Measurements from ENCODE around the gene LACC1.

The LACC1 gene

DNA sequence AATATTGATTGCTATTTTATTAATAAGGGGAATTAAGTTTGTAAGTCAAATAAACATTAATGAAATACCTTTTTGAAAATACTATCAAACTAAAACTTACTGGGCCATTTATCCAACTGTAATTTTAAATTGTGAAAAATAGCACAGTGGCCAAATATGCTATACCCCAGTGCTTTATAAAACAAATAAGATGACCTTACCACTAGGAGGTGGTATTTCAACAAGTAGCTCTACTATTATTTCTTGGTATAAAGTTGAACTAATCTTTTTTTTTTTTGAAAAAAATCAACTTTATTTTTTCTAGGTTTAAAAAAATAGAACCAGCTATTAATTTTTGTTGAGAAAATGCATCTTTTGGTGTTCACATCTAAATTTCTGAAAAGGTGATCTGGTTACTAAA, 14.7 kb downstream of the LACC1 start:
- DNase-seq: no peak

DNA sequence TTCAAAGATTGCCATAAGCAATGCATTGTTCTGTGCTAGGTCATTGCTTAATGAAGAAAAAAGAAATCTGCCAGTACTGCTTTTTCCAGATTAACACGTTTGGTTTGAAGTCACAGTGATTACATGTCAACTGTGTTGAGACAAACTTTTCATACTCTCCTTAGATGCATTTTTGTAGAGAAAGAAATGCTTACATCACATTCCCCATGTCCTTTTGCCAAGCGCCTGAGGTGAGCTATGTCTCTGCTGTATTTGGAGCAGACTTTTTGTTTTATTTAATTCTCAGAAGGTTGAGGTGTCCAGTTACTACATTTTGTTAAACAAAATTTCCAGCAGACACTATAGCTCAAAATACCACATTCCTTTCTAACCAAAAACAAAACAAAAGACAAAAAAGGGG, 16.2 kb downstream of the LACC1 start:
- no peak for DNase-seq

DNA sequence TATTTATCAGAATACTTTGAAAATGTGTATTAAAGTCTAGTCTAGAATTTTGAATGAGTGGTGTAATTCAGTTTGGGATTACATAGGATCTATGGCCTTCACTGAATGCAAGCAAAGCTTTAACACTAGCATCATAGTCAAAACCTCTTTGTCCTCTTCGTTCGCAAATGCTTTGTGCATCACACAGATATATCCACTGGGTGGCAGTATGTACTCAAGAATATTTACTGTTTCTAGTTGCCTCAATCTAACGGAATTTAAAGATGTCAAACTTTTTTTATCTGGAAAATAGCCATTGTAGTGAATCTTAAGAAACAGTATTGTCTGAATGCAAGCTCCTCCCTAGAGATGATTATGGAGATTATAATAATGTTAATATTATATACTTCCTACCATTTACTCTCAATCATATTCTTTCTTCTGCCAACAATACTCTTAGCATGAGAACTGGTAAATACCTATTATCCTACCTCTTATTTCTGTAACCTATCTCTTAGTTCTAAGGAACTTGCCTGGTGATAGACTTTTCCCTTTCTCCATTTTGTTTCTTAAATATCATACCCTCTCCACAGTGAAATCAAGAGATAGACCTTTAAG, 25.8 kb downstream of the LACC1 start:
- peak; percentile 84 for DNase-seq

DNA sequence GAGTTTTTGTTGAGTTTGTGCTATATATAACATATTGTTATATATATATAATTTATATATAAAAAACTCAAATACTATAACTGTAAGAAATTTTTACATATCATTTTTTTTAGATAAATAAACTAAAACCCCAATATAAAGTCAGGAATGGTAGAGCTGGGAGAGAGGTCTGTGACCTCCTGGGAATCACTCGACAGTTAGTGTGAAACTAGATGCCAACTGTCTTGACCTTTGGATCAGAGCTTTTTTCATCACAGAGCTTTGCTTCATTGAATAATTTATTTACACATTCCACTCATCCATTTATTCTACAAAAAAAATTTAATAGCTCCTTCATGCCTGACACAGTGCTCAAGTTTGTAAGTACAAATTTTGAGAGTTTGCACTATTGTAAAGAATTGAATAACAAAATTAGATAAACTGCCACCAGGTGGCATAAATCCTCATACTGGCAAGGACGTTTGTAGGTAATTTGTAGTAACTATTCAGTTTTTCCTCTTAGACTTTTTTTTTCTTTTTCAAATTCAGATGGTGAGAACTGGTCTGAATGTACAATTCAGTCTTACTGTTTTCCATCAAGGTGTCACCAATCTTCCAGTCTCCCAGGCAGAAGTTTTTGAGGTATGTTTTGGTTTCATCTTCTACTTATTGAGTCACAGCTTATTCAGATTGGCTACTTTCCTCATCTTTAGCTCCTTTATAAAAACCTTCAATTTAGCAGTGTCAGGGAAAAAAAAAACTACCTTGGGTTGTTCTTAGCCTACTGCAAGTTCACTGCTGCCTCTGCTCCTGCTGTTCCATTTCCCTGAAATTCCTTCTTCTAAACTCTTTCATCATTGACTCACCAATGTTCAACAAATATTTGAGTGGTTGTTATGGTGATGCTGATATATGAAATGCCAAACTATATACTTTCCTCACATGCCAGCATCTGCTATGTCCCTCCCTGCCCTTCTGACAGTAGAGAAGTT, 28.7 kb downstream of the LACC1 start:
- peak; percentile 32 for DNase-seq

DNA sequence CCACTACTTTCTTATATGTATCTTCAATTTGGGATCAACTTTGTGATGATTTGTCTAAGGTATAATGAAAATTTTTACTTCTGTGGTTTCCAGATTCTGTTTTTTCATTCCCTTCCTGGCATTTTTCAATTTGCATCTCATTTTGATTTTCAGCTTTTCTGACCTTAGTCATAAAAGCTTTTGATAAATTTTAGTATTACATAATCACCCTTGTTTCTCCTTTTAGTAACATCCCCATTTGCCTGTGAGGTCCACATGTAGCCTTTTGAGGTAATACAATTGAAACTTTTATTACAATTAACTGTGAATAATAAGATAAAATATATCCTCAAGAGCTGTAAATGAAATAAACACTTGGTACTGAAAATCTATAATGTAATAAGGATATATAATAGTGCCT, 31.2 kb downstream of the LACC1 start:
- DNase-seq: no peak

DNA sequence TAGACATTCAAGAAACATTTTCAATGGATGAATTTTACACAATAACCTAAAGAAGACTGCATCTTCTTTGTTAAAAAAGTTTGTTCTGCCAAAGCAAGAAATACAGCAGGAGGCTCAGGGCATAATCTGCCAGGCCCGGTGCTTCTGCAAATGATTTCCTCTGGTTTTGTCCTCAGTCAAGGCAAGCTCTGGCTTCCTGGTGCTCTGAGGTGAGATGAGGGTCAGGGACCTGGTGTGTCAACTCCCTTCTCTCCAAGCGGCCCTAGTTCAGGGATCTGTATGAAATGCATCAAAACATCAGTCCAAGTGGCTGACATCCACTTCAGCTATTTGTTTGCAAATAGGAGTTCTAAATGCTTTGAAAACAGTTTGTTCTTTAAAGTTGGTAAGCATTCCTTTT, 31.6 kb downstream of the LACC1 start:
- no peak for DNase-seq

DNA sequence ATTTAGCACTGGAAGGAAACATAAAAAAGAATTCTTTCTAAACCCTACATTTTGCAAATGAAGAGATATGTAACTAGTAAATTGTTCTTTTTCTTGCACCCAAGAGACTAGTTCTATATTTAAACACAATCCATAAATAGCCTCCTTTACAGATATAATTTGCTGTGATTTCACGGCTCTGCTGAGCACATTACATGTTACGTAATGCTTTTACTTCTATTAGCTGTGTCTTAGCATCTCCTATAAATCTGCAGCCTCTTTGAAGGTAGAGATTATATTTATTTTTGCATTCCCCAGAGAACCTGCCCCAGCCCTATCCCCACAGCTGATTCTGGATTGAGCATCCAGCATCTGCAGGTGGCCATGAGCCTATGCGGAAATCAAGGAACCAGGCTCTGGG, 32.2 kb downstream of the LACC1 start:
- DNase-seq: no peak

DNA sequence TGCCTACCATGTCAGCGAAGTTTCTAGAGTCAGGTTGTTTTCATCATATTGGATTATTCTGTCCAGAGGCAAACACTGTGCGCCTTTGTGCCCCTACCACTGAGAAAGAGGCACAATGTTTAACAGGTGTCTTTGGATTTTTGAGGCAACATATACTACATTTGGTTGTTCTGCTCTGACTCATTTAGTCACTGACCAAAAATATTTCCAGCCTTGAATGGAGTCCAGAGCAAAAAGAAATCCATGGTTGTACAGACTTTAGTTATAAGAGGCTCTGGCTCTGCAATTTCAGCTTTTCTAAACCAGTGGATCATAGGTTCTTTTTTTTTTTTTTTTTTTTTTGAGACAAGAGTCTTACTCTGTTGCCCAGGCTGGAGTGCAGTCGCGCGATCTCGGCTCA, 35.7 kb downstream of the LACC1 start:
- no peak for DNase-seq

DNA sequence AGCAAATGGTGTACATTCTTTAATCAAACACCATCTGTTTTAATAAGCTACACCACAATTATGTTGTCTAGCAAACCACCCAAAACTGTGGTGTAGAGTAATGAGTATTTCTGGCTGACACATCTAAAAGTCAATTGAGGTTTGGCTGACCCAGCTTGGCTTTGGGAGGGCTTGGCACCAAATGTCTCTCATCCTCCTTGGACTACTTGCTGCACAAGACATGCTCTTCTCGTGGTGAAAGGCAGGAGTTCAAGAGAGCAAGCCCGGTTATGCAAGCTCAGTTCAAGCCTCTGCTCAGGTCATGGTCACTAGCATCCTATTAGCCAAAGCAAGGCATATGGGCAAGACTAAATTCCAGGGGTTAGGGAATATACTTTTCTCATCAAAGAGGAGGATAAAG, 37.1 kb downstream of the LACC1 start:
- DNase-seq: no peak

DNA sequence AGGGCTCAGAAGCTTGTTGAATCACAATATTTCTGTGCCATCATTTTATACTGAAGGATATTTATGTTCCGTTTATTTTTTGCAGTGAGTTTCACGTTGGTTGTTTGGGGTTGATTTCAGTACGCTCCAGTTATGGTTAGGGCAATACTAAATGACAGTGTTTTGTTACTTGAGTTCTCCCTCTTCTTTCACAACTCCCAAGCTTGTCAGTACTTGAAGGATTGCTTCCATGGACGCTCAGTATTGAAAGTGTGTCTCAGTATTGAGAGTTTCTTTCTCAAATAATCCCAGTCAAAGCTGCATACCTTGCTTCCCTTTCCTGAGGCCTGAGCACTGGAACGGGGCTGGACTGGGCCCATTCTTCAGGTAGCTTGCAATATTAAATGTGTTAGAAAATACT, 38.9 kb downstream of the LACC1 start:
- DNase-seq: no peak

DNA sequence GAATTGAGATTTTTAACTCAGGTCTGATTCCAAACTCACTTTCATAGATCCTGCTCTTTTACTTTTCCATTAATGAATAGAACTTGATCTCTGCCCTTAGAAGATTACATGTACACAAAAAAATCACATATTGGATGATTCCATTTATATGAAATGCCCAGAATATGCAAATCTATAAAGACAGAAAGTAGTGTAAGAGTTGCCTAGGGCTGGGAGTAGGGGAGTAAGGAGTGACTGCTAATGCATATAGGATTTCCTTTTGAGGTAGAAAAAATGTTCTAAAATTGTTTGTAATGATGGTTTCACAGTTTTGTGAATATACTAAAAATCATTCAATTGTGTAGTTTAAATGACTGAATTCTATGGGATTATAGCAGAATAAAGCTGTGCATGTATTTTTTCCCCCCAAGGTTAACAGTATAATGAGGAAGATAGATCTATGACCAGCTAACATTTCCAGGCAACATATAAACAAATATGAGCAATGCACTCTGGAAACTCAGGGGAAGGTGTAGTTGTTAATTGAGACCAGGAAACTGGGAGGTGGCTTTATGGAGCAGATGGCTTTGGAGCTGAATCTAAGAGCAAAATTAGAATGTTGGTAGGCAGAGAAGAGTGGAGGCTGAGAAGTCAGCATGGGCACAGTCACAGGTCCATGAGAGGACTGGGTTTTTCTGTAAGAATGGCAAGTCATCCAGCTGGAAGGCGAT, 41.4 kb downstream of the LACC1 start:
- DNase-seq: no peak

DNA sequence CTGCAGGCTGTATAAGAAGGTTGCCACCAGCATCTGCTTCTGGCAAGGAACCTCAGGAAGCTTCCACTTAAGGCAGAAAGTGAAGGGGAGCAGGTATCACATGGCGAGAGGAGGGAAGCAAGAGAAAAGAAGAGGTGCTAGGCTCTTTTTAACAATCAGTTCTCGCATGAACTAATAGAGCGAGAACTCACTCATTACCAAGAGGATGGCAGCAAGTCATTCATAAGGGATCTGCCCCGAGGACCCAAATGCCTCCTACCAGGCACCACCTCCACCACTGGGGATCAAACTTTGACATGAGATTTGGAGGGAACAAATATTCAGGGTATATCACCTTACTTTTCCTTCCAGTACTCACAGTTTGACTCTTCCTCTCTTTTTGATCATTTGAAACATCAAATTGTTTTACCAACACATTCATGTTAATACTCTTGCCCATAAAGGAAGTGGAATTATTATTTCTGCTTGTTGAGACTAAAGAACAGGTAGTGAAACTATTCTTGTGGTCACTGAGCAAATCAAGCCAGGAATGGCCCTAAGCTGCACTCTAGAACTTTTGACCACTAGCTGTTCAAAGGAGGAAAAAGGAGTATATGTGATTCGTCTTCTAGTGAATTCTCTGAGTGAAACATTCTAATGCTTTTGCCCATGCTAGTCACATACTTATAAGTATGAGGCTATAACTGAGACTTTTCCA, 45.0 kb downstream of the LACC1 start:
- DNase-seq: no peak

DNA sequence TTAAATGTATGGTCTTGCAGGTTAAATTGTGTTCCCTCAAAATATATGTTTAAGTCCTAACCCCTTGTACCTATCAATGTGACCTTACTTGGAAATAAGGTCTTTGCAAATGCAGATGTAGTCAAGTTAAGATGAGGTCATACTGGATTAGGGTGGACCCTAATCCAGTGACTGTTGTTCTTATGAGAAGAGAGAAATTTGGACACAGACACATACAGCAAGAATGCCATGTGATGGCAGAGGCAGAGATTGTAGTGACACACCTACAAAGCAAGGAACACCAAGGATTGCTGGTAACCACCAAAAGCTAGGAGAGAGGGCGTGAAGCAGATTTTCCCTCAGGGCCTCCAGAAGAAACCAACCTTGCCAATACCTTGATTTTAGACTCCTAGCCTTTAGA, 50.2 kb downstream of the LACC1 start:
- DNase-seq: no peak

DNA sequence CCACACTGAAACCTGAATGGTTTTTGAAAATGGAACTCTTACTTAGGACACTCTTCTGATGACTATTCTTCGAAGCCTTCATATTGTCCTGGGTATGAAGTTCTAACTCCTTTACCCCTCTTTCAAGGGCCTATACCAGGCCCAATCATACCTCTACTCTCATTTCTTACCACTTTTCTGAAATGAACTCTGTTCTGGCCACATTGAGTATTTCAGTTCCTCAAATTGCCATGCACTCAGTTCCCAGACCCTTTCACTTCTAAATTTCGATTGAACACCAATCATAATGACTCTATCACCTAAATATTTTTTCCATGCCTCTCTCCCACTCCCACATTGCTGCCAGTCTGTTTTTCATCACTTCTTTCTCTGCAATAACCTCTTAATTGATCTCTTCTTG, 53.7 kb downstream of the LACC1 start:
- no peak for DNase-seq

DNA sequence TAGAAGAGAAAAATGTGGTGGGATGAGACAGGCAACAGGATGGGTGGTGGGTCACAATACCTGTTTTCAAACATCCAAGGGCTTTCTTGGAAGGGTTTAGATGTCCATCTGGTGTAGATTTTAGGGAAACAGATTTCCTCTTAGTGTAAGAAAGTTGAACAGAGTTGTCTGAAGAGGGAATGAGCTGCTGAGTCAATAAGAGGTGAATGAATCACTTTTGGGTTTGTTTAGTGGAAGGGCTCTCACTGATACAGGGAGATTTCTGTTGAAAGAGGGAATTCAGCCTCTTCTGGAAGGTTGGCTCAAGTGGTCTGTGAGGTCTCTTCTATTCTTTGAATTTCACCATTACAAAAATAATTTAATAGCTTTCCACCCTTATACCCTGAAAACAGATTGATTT, 54.6 kb downstream of the LACC1 start:
- DNase-seq: no peak

DNA sequence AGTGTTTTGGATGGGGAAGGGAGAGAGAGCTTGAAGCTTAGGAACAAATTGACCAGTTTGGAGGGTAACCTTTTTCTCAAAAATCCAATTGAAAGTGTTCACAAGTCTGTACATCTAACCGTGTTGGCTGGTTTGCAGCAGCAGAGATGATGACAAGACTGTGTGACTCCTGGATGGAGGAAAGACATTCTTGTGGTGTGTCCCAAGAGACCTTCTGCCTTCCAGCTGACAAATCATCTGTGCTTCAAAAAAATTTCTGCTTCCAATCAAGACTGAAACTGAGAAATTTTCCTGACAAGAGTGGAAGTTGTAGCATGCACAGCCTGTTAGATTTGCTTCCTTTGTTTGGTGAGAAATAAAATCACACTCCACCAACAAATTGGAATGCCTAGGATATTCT, 56.2 kb downstream of the LACC1 start:
- DNase-seq: no peak

DNA sequence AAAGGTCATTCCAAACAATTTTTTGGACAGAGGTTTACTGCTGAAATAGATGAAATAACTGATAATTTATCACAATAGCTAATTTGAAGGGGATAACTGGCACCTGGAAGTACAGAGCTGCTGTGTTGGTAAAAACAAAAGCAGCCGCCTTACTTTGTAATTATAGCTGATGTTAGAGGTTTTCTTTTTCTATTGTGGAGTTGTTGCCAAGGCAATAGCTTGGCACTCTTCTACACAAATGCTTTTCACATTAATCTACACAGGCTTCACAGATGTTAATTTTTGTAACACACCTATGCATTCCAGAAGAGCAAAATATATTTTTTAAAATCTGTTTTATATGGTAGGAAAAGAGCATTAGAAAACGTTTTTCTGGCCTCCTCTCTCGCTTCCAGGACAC, 56.9 kb downstream of the LACC1 start:
- DNase-seq: no peak

DNA sequence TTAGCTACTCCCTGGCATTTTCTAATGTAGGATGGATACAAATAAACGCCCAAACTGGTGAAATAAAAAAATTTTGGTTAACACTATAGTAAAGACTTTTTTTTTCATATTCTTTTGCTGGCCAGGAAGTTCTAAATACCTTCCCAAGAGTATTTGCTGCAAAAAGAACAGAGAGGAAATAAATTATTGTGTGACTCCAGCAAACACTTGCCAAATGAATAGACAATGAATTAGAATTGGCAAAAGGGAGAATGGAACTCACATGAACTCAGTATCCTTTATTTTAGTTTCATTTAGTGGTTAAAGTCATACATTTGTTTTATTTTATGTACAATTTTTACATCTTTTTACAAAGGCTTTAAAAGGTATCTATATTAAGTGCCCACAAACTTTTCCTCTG, 58.1 kb downstream of the LACC1 start:
- no peak for DNase-seq

DNA sequence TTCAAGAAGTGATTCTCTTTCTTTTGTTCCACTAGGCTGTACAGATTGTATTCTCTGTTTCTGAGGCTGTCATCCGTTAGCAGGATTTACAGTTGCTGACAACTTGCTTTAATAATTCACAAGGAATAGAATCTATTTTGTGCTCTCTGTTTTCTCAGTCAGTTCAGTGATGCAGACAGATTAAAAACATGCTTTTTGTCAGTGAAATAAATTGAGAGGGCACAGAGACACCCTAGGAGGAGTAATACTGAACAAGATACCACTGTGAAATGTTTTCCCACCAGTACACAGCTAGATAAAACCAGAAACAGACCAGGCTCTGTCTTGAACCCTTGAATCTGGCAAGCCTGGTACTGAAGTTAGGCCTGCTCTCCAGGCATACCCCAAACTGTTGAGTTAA, 58.7 kb downstream of the LACC1 start:
- DNase-seq: no peak

DNA sequence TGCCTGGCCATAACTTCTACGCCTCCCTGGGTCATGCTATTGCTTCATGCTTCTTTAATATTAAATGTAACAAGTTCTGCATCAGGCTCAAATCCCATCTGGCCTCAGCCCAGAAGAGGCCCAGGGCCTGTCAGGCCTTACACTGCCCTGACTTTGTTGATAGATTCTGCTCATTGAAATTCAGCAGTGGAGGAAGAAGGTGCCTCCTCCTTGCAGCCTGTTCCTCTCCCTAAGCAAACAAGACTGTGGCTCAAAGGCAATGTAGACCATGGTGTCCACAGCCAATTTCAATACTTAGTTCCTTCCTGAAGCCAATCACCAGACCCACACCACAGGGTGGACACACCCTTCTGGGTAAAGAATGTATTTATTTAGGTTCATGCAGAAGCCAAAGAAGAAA, 59.4 kb downstream of the LACC1 start:
- DNase-seq: no peak

DNA sequence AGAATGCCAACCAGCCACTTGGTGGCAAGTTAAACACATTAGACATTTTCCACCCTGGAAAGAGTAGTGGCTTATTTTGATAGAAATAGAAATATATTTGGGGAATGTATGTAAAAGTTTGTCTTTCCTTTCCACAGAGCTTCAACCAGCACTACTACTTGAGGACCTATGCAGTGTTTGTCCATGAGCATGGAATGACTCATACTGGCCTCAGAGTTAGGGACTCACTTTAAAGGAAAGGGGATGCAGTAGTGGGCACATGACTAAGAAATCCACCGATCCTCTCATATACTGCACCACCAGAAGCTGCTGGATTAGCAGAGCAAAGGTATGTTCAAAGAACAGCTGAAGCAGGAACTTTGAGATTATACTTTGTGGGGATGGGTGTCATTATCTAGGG, 62.6 kb downstream of the LACC1 start:
- no peak for DNase-seq
